ENCODE data around the gene KREMEN1.

KREMEN1 gene

DNA sequence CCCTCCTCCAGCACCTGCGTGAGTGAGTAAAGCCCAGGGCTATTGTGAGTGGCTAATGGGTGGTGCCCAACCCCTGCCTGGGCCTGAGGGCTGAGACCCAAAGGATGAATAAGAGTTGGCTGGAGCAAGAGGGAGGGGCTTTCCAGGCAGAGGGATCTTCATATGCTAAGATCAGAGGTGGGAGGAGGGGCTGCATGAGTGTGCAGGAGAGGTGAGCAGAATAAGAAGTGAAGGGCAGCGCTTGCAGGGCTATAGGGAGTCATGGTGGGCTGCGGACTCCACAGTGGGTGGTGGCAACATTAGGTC lies 136.7 kb downstream of the KREMEN1 start:
- H3K4me3 ChIP-seq (replicated peaks in 1 of 2; ENCODE audit: low read depth in 2 of 2, low read length in 2 of 2) = no peak overlapping the region
- no peak for DNase-seq (ENCODE audit: low read depth in 2 of 2)
- TF ChIP-seq, protein P1, sequence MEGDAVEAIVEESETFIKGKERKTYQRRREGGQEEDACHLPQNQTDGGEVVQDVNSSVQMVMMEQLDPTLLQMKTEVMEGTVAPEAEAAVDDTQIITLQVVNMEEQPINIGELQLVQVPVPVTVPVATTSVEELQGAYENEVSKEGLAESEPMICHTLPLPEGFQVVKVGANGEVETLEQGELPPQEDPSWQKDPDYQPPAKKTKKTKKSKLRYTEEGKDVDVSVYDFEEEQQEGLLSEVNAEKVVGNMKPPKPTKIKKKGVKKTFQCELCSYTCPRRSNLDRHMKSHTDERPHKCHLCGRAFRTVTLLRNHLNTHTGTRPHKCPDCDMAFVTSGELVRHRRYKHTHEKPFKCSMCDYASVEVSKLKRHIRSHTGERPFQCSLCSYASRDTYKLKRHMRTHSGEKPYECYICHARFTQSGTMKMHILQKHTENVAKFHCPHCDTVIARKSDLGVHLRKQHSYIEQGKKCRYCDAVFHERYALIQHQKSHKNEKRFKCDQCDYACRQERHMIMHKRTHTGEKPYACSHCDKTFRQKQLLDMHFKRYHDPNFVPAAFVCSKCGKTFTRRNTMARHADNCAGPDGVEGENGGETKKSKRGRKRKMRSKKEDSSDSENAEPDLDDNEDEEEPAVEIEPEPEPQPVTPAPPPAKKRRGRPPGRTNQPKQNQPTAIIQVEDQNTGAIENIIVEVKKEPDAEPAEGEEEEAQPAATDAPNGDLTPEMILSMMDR (IDR thresholded peaks at IDR 0.05; ENCODE audit: low read depth, low read length) = no peak

DNA sequence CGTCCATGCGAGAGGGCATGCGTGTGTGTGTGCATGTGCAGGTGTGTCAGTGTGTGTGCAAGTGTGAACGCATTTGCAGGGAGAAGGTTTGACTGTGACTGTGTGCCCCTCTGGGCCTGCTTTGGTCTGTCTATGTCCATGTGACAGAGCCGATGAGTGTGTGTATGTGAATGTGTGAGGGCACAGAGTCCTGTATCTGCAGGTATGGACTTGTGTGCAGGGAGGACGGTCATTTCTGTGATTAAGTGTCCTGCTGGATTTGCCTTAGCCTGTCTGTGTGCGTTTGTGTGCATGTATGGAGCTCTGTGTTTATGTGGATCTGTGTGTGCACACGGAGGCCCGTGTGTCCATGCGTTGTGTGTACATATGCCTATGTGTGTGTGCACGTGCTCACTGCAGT lies 138.2 kb downstream of the KREMEN1 start:
- TF ChIP-seq, protein P1 (IDR thresholded peaks at IDR 0.05; ENCODE audit: low read depth, low read length) = no peak
- no peak overlapping the region for H3K4me3 ChIP-seq (replicated peaks in 1 of 2; ENCODE audit: low read depth in 2 of 2, low read length in 2 of 2)
- no peak for DNase-seq (ENCODE audit: low read depth in 2 of 2)

DNA sequence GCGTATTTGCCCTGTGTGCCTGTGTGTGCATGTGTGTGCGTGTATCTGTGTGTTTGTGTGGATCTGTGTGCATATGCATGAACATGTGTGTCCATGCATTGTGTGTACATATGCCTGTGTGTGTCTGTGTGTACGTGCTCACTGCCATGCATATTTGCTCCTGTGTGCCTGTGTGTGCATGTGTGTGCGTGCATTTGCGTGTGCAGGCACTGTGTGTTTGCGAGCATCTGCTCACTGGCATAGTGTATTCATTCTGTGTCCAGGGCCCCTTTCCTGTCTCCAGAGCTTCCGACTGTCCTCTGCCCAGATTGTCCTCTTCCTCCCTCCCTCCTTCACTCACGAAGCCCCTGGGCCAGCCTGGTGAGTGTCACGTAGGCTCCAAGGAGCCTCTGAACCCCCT lies 138.6 kb downstream of the KREMEN1 start:
- DNase-seq (ENCODE audit: low read depth in 2 of 2) = no peak
- H3K4me3 ChIP-seq (replicated peaks in 1 of 2; ENCODE audit: low read depth in 2 of 2, low read length in 2 of 2) = no peak overlapping the region
- TF ChIP-seq, protein P1 (IDR thresholded peaks at IDR 0.05; ENCODE audit: low read depth, low read length) = no peak

DNA sequence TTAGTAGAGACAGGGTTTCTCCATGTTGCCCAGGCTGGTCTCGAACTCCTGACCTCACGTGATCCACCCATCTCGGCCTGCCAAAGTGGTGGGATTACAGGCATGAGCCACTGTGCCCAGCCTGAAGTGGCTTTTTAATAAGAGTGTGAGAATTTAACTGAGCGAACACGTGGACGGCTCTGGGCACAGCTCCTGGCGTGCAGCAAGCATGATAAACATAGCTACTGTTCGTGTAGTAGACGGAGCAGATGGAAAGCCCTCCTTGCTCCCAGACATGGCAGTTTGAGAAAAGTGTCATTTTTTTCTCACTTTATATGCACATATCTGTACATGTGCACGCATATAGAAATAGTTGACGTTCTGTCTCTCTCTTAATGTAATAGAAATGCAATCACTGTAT lies 139.9 kb downstream of the KREMEN1 start:
- TF ChIP-seq, protein P1 (IDR thresholded peaks at IDR 0.05; ENCODE audit: low read depth, low read length) = no peak
- no peak for DNase-seq (ENCODE audit: low read depth in 2 of 2)

DNA sequence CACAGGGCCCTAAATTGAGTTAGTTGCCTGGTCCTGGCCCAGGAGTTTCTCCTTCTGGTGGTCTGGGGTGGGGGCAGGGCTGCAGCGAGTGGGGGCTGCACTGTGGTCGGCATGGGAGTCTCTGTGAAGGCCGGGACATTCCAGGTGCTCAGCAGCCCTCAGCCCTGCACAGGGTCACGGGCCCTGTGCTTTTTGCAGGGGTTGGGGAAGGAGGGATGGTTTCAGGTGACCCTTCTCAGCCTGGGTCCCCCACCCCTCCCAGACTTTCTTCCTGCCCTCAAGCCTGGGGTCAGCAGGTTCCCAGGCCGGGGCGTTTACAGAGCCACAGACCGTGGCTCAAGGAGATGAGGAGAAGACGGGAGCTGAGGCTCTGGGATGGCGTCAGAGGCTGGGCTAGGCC lies 140.7 kb downstream of the KREMEN1 start:
- no peak for DNase-seq (ENCODE audit: low read depth in 2 of 2)
- H3K4me3 ChIP-seq (replicated peaks in 1 of 2; ENCODE audit: low read depth in 2 of 2, low read length in 2 of 2) = no peak overlapping the region
- TF ChIP-seq, protein P1 (IDR thresholded peaks at IDR 0.05; ENCODE audit: low read depth, low read length) = no peak

More for the DNA sequence above, 139.9 kb downstream of the KREMEN1 start:
- no peak overlapping the region for H3K4me3 ChIP-seq (replicated peaks in 1 of 2; ENCODE audit: low read depth in 2 of 2, low read length in 2 of 2)

DNA sequence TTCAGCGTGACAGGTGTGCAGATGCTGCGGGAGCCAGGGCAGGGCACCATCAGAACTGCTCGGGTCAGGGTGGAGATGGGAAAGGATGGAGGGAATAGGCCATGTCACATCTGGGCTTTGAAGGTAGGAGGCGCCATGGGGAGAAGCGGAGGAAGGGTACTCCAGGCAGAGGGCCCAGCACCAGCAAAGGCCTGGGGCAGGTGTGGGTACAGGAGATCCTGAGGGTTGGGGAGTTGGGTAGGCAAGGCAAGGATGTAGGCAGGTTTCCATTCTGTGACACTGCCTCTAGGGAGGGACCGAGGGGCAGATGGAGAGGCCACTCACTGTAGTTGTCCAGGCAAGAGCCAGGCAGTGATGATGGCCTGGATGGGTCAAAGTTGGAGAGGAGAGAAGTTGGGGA lies 141.4 kb downstream of the KREMEN1 start:
- TF ChIP-seq, protein P1 (IDR thresholded peaks at IDR 0.05; ENCODE audit: low read depth, low read length) = no peak
- DNase-seq (ENCODE audit: low read depth in 2 of 2) = no peak

DNA sequence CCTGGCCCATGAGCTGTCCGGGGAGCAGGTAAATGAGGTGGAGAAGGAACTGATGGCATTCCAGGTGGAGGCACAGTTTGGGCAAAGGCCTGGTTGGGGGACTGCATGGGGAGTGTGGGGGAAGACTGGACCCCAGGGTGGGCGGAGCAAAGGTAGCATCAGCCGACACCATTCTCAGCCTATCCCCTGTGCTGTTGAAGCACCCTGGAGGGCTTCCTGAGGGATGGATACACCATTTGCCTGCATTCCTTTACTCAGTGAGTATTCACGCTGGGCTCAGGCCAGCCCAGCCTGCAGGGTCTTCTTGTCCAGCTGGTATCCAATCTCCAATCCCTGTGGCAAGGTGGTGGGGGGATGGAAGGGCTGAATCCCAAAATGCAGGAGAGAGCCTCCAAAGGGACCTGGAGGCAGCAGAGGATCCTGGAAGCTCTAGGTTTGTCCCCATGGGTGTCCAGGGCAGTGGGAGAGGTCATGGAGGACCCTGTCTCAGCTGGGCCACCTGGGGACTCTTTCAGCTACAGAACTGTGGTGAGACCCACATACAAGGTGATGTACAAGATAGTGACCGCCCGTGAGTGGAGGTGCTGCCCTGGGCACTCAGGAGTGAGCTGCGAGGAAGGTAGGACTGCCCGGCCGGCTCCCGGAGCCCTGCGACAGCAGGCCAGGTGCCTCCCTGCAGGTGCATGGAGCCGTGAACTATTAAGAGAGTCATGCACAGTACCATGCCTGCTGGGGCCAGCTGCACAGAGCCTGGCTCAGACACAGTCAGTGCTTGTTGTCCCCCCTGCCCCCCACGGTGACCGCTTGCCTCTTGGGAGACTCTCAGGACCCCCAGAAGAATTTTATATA lies 142.4 kb downstream of the KREMEN1 start:
- no peak for DNase-seq (ENCODE audit: low read depth in 2 of 2)
- TF ChIP-seq, protein P1 (IDR thresholded peaks at IDR 0.05; ENCODE audit: low read depth, low read length) = no peak
- no peak overlapping the region for H3K4me3 ChIP-seq (replicated peaks in 1 of 2; ENCODE audit: low read depth in 2 of 2, low read length in 2 of 2)

More for the DNA sequence above, 141.4 kb downstream of the KREMEN1 start:
- H3K4me3 ChIP-seq (replicated peaks in 1 of 2; ENCODE audit: low read depth in 2 of 2, low read length in 2 of 2) = no peak overlapping the region
